ENCODE results near the gene CUL3. TPM values are rescaled to one million over a fixed set of nuclear protein-coding genes. Genes with fewer than 3 reads are reported as not detected.
A peak's percentile ranks its signal among the peaks of the same experiment; 100 is the strongest.
"Not testable (repeated sequence)": the region's sequence is repeated elsewhere in the genome, so short reads cannot be mapped to it uniquely, and the experiment has no call there.

CUL3 gene
- total RNA-seq, 2 donors from 2014 or later = 86.4 to 103 TPM

- H3K36me3 Mint-ChIP-seq; H3K9me3 Mint-ChIP-seq; DNase-seq (ENCODE audit: low spot score); H3K27me3 Mint-ChIP-seq; H3K4me3 Mint-ChIP-seq; ATAC-seq; H3K27ac Mint-ChIP-seq: not testable (repeated sequence)
- H3K4me1 Mint-ChIP-seq (ENCODE audit: low read depth in 2 of 2) = peaks cover 41 to 47% of the 10 kb centered on the region in 2 donors
Measured at GRCh38 chr2:224516393-224516792, 68.8 kb downstream of the CUL3 start.

DNA sequence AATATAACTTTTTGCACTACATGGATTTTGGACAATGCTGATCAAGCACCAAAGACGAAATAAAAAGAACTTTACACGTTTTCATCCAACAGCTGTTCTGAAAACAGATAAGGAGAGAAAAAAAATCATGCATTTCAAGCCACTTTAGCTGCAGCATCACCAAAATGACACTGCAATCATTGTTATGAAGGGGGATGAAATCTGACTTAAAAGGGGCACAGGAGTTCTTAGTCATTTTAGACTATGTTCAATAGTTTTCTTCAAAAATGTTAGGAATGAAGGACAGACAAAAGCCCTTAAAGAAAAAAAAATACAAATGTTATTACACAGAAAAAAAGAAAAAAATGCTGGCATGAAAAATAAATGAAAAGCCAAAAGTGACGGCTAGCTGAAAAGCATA is 71.2 kb downstream of the CUL3 start:
- peaks cover 9% of the 10 kb centered on the region for H3K36me3 Mint-ChIP-seq
- DNase-seq (ENCODE audit: low spot score) = no peak
- no peaks in the 10 kb centered on the region for H3K27me3 Mint-ChIP-seq
- peaks cover 34 to 40% of the 10 kb centered on the region in 2 donors for H3K4me1 Mint-ChIP-seq (ENCODE audit: low read depth in 2 of 2)
- no peak overlapping the region for H3K4me3 Mint-ChIP-seq
- no peak for ATAC-seq
- peak overlapping the region in 1 of 2 donors; percentile 57 for H3K27ac Mint-ChIP-seq
- H3K9me3 Mint-ChIP-seq = no peaks in the 10 kb centered on the region

DNA sequence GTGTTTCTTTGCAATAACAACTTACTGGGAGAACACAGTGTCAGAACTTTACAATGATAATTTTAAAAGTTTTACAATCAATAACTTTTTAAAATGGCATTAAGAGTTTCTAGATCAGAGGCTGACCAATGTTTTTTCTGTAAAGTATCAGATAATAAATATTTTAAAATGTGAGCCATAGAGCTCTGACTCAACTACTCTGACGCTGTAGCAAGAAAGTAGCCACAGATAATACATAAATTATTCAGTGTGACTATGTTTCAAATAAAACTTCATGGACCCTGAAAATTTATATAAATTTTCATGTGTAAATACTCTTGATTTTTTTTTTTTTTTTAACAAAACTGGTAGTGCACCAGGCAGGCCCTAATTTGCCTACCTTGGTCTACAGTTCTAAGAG is 77.4 kb downstream of the CUL3 start:
- ATAC-seq (no peak), DNase-seq (ENCODE audit: low spot score) (no peak)
- H3K27ac Mint-ChIP-seq = no peak overlapping the region
- no peak overlapping the region for H3K4me3 Mint-ChIP-seq
- H3K36me3 Mint-ChIP-seq = peaks cover 17% of the 10 kb centered on the region
- H3K27me3 Mint-ChIP-seq = no peaks in the 10 kb centered on the region
- no peaks in the 10 kb centered on the region for H3K9me3 Mint-ChIP-seq
- peaks cover 5 to 9% of the 10 kb centered on the region in 2 donors for H3K4me1 Mint-ChIP-seq (ENCODE audit: low read depth in 2 of 2)

DNA sequence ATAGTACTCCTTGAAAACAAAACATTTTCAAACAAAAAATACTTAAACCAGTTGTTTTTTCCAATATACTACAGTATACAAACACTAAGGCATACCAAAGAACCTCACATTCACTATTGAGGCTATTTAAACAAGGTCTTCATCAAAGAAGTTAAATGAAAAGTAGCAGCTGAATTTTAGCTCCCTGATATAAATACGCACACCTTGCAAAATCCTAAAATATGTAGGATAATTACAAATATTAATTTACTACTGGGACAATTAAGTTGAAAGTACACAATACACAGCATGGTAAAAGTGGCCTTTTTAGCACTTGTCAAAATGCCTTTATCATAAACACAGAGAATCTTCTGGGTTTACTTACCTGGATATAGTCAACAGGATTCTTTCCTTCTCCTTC is 78.7 kb downstream of the CUL3 start:
- peaks cover 4 to 9% of the 10 kb centered on the region in 2 donors for H3K4me1 Mint-ChIP-seq (ENCODE audit: low read depth in 2 of 2)
- H3K9me3 Mint-ChIP-seq = no peaks in the 10 kb centered on the region
- no peak overlapping the region for H3K27ac Mint-ChIP-seq
- no peak overlapping the region for H3K4me3 Mint-ChIP-seq
- H3K27me3 Mint-ChIP-seq = no peaks in the 10 kb centered on the region
- peaks cover 17% of the 10 kb centered on the region for H3K36me3 Mint-ChIP-seq
- ATAC-seq (no peak), DNase-seq (ENCODE audit: low spot score) (no peak)

- DNase-seq (ENCODE audit: low spot score) = no peak
- Mint-ChIP-seq H3K4me3 (no peak overlapping the region), H3K4me1 (ENCODE audit: low read depth in 2 of 2) (no peaks in the 10 kb centered on the region), H3K9me3 (no peaks in the 10 kb centered on the region), H3K27me3 (no peaks in the 10 kb centered on the region), H3K36me3 (peaks cover 24% of the 10 kb centered on the region), H3K27ac (no peak overlapping the region)
- no peak for ATAC-seq
Measured at GRCh38 chr2:224498991-224499390, 86.2 kb downstream of the CUL3 start.

DNA sequence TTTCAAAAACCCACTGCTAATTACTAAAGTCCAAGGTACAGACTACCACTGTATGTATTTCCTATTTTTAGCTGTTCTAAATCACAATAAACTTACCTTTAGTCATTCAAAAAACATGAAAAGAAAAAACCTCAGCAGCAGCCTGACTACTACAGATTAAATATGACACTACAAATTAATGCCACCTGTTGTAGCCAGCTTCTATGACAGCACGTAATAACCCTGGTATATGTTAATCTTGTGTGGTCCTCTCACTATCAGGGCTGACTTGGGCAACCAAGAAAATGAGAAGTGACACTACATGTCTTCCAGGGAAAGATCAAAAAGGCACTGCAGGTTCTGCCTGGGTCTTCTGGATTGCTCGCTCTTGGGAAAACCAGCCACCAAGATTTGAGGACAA is 92.6 kb downstream of the CUL3 start:
- Mint-ChIP-seq H3K4me3 (no peak overlapping the region), H3K36me3 (peaks cover 24% of the 10 kb centered on the region), H3K27me3 (no peaks in the 10 kb centered on the region), H3K4me1 (ENCODE audit: low read depth in 2 of 2) (peaks cover 29 to 35% of the 10 kb centered on the region in 2 donors), H3K9me3 (peaks cover 4% of the 10 kb centered on the region), H3K27ac (no peak overlapping the region)
- DNase-seq (ENCODE audit: low spot score) = no peak
- ATAC-seq = no peak

GRCh38 chr2:224487940-224488339 is 97.2 kb downstream of the CUL3 start:
- peaks cover 45 to 52% of the 10 kb centered on the region in 2 donors for H3K4me1 Mint-ChIP-seq (ENCODE audit: low read depth in 2 of 2)
- H3K9me3 Mint-ChIP-seq, H3K27me3 Mint-ChIP-seq: not testable (repeated sequence)

GRCh38 chr2:224485081-224486014 is 99.8 kb downstream of the CUL3 start:
- H3K4me1 Mint-ChIP-seq (ENCODE audit: low read depth in 2 of 2) = peaks cover 44 to 48% of the 10 kb centered on the region in 2 donors
- peaks cover 22% of the 10 kb centered on the region for H3K36me3 Mint-ChIP-seq

More at GRCh38 chr2:224487940-224488339, 97.2 kb downstream of the CUL3 start:
- H3K36me3 Mint-ChIP-seq = peaks cover 22% of the 10 kb centered on the region
- H3K4me3 Mint-ChIP-seq; ATAC-seq; DNase-seq (ENCODE audit: low spot score); H3K27ac Mint-ChIP-seq: not testable (repeated sequence)

GRCh38 chr2:224479826-224480225 is 105.3 kb downstream of the CUL3 start:
- no peaks in the 10 kb centered on the region for H3K9me3 Mint-ChIP-seq
- H3K4me3 Mint-ChIP-seq = no peak overlapping the region
- no peak for DNase-seq (ENCODE audit: low spot score)
- peaks cover 23% of the 10 kb centered on the region for H3K36me3 Mint-ChIP-seq
- peak overlapping the region; percentile 27 to 55 for H3K27ac Mint-ChIP-seq
- no peaks in the 10 kb centered on the region for H3K27me3 Mint-ChIP-seq
- peak; percentile 73 to 74 for ATAC-seq
- H3K4me1 Mint-ChIP-seq (ENCODE audit: low read depth in 2 of 2) = peaks cover 11 to 18% of the 10 kb centered on the region in 2 donors

More at GRCh38 chr2:224485081-224486014, 99.8 kb downstream of the CUL3 start:
- H3K27ac Mint-ChIP-seq; H3K9me3 Mint-ChIP-seq; DNase-seq (ENCODE audit: low spot score); H3K27me3 Mint-ChIP-seq; ATAC-seq; H3K4me3 Mint-ChIP-seq: not testable (repeated sequence)

- Mint-ChIP-seq H3K4me1 (ENCODE audit: low read depth in 2 of 2) (peaks cover 0 to 3% of the 10 kb centered on the region in 2 donors), H3K36me3 (peaks cover 23% of the 10 kb centered on the region), H3K9me3 (no peaks in the 10 kb centered on the region), H3K27ac (no peak overlapping the region), H3K27me3 (no peaks in the 10 kb centered on the region), H3K4me3 (no peak overlapping the region)
- DNase-seq (ENCODE audit: low spot score) = no peak
- no peak for ATAC-seq
Measured at GRCh38 chr2:224472827-224473226, 112.3 kb downstream of the CUL3 start.

DNA sequence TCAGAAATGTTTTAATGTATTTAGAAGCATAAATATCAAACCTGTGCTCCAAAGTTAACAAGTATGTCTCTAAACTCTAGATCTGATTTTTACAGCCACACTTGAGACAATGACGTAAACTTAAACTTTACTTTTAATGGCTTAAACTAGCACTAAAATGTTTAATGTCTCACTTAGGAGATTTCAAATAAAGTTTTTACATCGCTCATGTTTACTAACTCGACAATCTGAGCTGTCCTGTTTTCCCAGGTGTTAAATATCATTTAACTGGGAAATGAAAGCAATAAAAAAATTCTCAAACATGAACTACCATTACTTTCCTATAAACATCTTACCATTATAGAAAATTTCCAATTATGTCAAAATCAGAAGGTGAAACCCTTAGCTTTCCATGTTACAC is 113.0 kb downstream of the CUL3 start:
- Mint-ChIP-seq H3K27me3 (no peaks in the 10 kb centered on the region), H3K36me3 (peaks cover 16% of the 10 kb centered on the region), H3K27ac (no peak overlapping the region), H3K4me1 (ENCODE audit: low read depth in 2 of 2) (peaks cover 0 to 3% of the 10 kb centered on the region in 2 donors), H3K9me3 (no peaks in the 10 kb centered on the region), H3K4me3 (no peak overlapping the region)
- DNase-seq (ENCODE audit: low spot score) = no peak
- no peak for ATAC-seq

DNA sequence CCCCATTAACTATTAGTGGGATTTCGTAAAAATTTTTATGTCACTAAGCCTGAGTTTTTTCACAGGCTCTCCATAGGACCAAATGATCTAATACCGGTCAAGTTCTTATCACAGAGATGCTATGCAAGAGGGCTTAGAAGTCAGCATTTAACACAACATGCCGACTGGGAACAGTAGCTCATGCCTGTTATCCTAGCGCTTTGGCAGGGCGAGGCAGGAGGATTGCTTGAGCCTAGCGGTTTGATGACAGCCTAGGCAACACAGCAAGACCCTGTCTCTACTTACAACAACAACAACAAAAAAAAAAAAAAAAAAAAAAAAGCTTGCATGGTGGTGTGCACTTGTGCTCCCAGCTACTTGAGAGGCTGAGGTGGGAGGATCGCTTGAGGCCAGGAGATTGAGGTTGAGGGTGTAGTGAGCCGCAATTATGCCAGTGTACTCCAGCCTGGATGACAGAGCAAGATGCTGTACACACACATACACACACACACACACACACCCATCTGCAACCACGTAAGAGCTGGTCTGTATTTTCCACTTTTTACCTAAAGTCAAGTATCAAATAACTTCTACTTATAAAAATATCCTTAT is 115.7 kb downstream of the CUL3 start:
- Mint-ChIP-seq H3K9me3 (peaks cover 3% of the 10 kb centered on the region), H3K4me1 (ENCODE audit: low read depth in 2 of 2) (peaks cover 0 to 5% of the 10 kb centered on the region in 2 donors), H3K4me3 (no peak overlapping the region), H3K27ac (no peak overlapping the region), H3K27me3 (no peaks in the 10 kb centered on the region), H3K36me3 (no peaks in the 10 kb centered on the region)
- ATAC-seq (no peak), DNase-seq (ENCODE audit: low spot score) (no peak)

- H3K9me3 Mint-ChIP-seq = peaks cover 5% of the 10 kb centered on the region
- peaks cover 2 to 10% of the 10 kb centered on the region in 2 donors for H3K4me1 Mint-ChIP-seq (ENCODE audit: low read depth in 2 of 2)
- H3K36me3 Mint-ChIP-seq = no peaks in the 10 kb centered on the region
Measured at GRCh38 chr2:224466304-224466895, 118.8 kb downstream of the CUL3 start.

DNA sequence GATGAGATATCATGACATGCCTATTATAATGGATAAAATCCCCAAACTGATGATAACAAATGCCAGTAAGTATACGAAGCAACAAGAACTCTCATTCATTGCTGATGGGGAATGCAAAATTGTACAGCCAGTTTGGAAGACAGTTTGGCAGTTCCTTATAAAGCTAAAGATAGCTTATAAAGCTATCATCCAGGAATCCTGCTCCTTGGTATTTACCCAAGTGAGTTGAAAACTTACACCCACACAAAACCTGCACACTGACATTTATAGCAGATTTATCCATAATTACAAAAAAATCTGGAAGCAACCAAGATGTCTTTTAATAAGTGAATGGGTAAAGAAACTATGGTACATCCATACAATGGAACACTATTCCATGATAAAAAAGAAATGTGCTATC is 123.8 kb downstream of the CUL3 start:
- peaks cover 7 to 17% of the 10 kb centered on the region in 2 donors for H3K27me3 Mint-ChIP-seq

More at GRCh38 chr2:224466304-224466895, 118.8 kb downstream of the CUL3 start:
- no peak for ATAC-seq
- H3K27me3 Mint-ChIP-seq = no peaks in the 10 kb centered on the region
- DNase-seq (ENCODE audit: low spot score) = no peak
- no peak overlapping the region for H3K4me3 Mint-ChIP-seq
- no peak overlapping the region for H3K27ac Mint-ChIP-seq

More for the DNA sequence above, 123.8 kb downstream of the CUL3 start:
- ATAC-seq (no peak), DNase-seq (ENCODE audit: low spot score) (no peak)
- Mint-ChIP-seq H3K36me3 (peaks cover 9% of the 10 kb centered on the region), H3K4me1 (ENCODE audit: low read depth in 2 of 2) (peaks cover 2 to 10% of the 10 kb centered on the region in 2 donors), H3K27ac (no peak overlapping the region), H3K9me3 (peaks cover 5% of the 10 kb centered on the region), H3K4me3 (no peak overlapping the region)

Data from natural killer cell treated with Interleukin-12 subunit alpha and Interleukin-12 subunit beta and Interleukin-15 and Interleukin-18, amount 100 ng/mL, for 72 hours (primary cell).